Stimulated activated CD4-positive, alpha-beta T cell treated with anti-CD3 and anti-CD28 coated beads, Interleukin-4, amount 100 ng/mL, for 48 hours (primary cell): Measurements from ENCODE around the gene SHMT2.

Source experiments
- DNase-seq, 2 donors: peaks; one replicate each; pipeline ENCODE4 v3.0.0-alpha.2; 2020; ENCODE audit warnings: low read depth in 2 of 2

The SHMT2 gene

GRCh38 chr12:57225680-57226210 lies 3.8 kb upstream of the SHMT2 start:
- no peak for DNase-seq

GRCh38 chr12:57226588-57227314 lies 2.8 kb upstream of the SHMT2 start:
- no peak for DNase-seq

- no peak for DNase-seq
Measured at GRCh38 chr12:57227315-57228115, 2.0 kb upstream of the SHMT2 start.

- DNase-seq = no peak
Measured at GRCh38 chr12:57229046-57229633, 371 bp upstream of the SHMT2 start.

- no peak for DNase-seq
Measured at GRCh38 chr12:57230381-57231155, 1.1 kb downstream of the SHMT2 start.

- no peak for DNase-seq
Measured at GRCh38 chr12:57231276-57232021, 1.9 kb downstream of the SHMT2 start.

GRCh38 chr12:57232156-57232756 lies 2.7 kb downstream of the SHMT2 start:
- DNase-seq = no peak

GRCh38 chr12:57233357-57234232 lies 4.1 kb downstream of the SHMT2 start:
- no peak for DNase-seq

GRCh38 chr12:57234233-57234570 lies 4.7 kb downstream of the SHMT2 start:
- DNase-seq = no peak

- DNase-seq = no peak
Measured at GRCh38 chr12:57234571-57235016, 5.1 kb downstream of the SHMT2 start.

GRCh38 chr12:57235017-57235727 lies 5.7 kb downstream of the SHMT2 start:
- DNase-seq = no peak

GRCh38 chr12:57235728-57236131 lies 6.2 kb downstream of the SHMT2 start:
- DNase-seq = no peak

GRCh38 chr12:57236201-57236924 lies 6.9 kb downstream of the SHMT2 start:
- DNase-seq = no peak

- DNase-seq = no peak
Measured at GRCh38 chr12:57236925-57237595, 7.5 kb downstream of the SHMT2 start.

GRCh38 chr12:57237596-57237931 lies 8.1 kb downstream of the SHMT2 start:
- DNase-seq = no peak

- no peak for DNase-seq
Measured at GRCh38 chr12:57237932-57238853, 8.7 kb downstream of the SHMT2 start.
